GM18526 (cell line): ENCODE results near the gene SOCS1.

ENCODE experiments used
- POLR2A ChIP-seq: IDR thresholded peaks from 3 replicates; pipeline ENCODE4 v1.6.1; 2011; ENCODE audit not compliant: insufficient read length; ENCODE audit errors: extremely low read depth

The SOCS1 gene

GRCh38 chr16:11225677-11226549 is 30.1 kb downstream of the SOCS1 start:
- no peak for TF ChIP-seq POLR2A

- peak; percentile 56 for TF ChIP-seq POLR2A
Measured at GRCh38 chr16:11224894-11225676, 30.9 kb downstream of the SOCS1 start.

- no peak for TF ChIP-seq POLR2A
Measured at GRCh38 chr16:11224096-11224893, 31.7 kb downstream of the SOCS1 start.

DNA sequence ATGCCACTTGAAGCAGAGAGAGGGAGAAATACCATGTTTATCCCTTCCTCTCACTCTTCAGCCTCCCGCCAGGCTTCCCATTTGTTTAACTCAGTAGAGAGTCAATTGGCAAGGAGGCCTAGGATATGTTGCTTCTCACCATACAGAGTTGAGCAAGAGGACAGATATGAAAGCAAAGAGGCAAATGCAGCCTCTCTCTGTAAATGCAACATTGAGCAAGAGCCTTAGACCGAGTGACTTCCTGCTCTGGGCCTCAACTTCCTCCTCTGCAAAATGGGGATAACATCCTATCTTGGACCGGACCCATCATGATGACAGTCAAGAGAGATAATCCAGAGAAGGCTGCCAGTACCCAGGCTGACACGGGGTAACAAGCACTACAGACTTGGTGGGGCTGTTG is 36.8 kb downstream of the SOCS1 start:
- TF ChIP-seq POLR2A: no peak

- no peak for TF ChIP-seq POLR2A
Measured at GRCh38 chr16:11218604-11218962, 37.4 kb downstream of the SOCS1 start.

- no peak for TF ChIP-seq POLR2A
Measured at GRCh38 chr16:11217651-11218603, 38.1 kb downstream of the SOCS1 start.

DNA sequence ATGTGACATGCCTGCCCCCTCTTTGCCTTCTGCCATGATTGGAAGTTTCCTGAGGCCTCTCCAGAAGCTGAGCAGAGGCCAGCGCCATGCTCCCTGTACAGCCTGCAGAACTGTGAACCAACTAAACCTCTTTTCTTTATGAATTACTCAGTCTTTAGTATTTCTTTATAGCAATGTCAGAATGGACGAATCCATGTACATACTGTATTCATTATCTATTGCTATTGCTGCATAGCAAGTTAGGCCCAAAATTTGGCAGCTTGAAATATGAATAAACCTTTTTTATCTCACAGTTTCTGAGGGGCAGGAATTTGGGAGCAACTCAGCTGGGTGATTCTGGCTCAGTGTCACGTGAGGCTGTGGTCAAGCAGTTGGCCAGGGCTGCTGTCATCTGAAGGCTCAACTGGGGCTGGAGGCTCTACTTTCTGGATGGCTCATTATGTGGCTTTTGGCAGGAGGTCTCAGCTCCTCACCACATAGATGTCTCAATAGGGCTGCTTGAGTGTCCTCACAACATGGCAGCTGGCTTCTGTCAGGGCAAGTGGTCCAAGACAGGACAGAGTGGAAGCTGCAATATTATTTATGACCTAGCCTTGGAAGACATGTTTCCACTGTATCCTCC is 40.0 kb downstream of the SOCS1 start:
- no peak for TF ChIP-seq POLR2A

DNA sequence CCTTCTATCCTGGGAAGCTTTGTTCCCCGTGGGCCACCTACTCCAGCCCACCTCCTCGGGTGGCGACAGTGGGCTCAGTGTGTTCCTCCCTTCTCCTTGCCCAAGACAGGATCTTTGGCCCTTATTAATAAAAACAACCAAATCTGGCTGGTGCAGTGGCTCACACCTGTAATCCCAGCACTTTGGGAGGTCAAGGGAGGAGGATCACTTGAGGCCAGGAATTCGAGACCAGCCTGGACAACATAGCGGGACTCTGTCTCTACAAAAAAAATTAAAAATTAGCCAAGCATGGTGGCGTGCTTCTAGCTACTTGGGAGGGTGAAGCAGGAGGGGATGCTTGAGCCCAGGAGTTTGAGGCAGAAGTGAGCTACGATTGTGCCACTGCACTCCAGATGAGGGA is 42.2 kb downstream of the SOCS1 start:
- TF ChIP-seq POLR2A: no peak

GRCh38 chr16:11213373-11213772 is 42.6 kb downstream of the SOCS1 start:
- no peak for TF ChIP-seq POLR2A

- no peak for TF ChIP-seq POLR2A
Measured at GRCh38 chr16:11212798-11213196, 43.2 kb downstream of the SOCS1 start.

DNA sequence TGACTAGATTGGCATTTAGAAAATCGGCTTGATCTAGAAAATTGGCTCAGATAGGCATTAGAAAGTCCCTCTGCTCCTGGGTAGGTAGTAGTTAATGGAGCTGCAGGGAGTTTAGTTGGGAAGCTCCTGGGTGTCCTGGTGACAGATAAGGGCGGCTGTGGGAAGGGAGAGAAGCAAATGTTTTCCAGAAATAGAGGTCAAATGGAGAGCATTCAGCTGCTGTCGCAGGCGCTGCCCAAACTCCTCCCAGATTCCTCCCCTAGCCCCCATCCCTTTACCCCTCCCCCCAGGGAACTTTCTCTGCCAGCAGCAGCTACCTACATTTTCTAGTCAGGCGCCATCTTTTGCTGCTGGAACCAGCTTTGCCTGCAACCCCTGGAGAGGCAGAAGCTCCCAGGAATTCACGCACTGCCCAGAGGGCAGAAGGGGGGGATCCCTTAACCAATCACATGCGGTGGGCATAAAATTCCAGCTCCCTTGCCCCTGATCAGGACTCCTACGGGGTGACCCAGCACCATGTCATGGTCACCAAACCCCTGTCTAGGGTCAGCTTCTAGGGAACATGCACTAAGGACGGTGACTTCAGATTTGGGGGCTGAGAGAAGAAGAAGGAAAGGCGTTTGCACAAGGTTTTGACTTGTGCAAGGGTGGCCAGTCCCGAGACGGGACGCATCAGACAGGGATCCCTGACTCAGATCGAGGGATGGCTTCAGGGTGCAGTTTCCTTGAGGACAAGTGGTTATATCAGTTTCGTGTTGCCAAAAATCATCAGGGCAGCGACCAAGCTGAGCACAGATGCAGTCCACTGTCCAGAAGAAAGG is 43.8 kb downstream of the SOCS1 start:
- no peak for TF ChIP-seq POLR2A

DNA sequence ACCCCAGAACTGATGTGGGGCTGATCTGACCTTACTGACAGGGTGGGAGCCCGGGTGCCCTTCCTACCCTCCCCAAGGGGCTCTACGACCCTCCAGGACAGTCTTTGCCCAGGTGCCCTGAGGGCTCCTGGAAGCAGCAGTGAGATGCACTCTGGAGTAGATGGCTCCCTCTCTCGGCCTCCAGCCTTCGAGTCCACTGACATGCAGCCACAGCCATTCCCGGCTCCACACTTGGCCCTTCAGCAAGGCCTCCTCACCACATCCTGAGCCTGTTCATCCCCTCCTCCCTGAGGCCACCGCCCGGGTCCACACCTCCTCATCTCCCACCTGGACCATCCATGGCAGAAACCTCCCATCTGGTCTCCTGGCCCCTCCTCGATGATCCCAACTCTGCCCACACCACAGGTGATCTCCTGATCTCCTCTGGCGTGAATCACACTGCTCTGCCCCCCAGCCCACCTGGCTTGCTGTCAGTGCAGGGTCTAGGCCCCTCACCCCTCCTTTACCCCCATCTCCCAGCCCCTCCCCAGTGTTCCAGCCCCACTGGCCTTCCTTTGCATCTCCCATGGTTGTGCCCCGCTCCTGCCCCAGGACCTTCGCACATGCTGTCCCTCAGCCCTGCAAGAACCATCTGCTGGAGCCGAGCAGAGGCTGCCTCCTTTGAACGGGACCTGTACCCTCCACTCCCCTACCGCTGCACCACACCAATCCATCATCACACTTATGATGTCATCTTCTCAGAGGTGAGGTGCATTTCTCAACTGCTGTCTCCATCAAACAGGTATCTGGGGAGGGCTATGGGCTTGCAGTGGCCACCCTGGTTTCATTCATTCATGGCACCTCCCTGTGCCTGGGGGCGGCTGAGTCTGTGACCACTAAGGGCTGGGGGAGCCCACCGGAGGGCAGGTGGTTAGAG is 44.7 kb downstream of the SOCS1 start:
- no peak for TF ChIP-seq POLR2A
